ENCODE results near the gene OVCH2. TPM values are rescaled to one million over a fixed set of nuclear protein-coding genes. Genes with fewer than 3 reads are reported as not detected.

OVCH2 gene
- total and polyA plus RNA-seq, 10 of the 15 experiments (the other 5 are each of a cell fraction or from before 2014, with no cell fraction given) = not detected

DNA sequence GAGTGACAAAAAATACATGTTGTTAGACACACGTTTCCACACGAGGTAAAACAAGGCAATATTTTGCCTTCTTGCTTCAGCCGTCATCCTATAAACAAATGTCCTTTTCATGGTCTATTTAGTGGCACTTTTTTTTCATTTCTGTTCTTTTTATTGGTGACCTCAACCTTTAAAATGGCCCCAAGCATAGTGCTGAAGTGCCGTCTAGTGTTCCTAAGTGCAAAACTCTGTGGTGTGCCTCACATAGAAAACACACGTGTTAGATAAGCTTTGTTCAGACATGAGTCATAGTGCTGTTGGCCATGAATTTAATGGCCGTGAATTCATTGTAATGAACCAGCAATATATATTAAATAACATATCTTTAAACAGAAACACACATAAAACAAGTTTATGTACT lies 15.6 kb downstream of the OVCH2 start (continued):
- no peak for TF ChIP-seq REST (IDR thresholded peaks at IDR 0.05; ENCODE audit: low read depth, low read length)

DNA sequence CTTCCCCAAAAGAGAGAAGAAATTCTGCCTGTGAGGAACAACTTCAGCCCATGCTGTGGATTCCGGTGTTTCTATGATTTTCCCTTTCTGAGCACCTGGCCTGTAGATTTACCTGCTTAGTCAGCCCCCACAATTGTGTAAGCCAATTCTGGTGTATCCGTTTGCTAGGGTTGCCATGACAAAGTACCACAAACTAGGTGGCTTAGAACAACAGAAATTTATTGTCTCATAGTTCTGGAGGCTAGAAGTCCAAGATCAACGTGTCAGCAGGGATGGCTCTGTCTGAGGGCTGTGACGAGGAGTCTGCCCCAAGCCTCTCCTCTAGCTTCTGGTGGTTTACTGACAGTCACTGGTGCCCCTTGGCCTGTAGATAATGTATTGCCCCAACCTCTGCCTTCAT lies 17.0 kb downstream of the OVCH2 start:
- H3K9me3 ChIP-seq (replicated peaks; ENCODE audit: control insufficient read depth, insufficient read depth, low read length) = no peaks in the 10 kb centered on the region
- intact Hi-C loops (cut with micrococcal nuclease; ENCODE audit: unreplicated experiment) (loop anchor here (5.0 kb wide), 2 partner anchors 177 to 877 kb away; partner anchors contain the start of gene PPFIBP2), in situ Hi-C loops (cut with MboI) (no loop called here)
- H3K4me2 ChIP-seq (ENCODE audit: control insufficient read depth, insufficient read depth) = no peak overlapping the region
- peaks cover 0 to 5% of the 10 kb centered on the region in 2 experiments; a peak in 2 of 4 replicates for H3K27me3 ChIP-seq (replicated peaks in 1 of 2; ENCODE audit: control insufficient read depth in 2 of 2, insufficient read depth in 2 of 2, low read length in 1 of 2)
- ATAC-seq = no peak
- no peaks in the 10 kb centered on the region for H3K36me3 ChIP-seq (ENCODE audit: control insufficient read depth in 2 of 2, insufficient read depth in 2 of 2, low read length in 1 of 2)
- RAD21 ChIA-PET (ENCODE audit: unreplicated experiment) = interaction anchor here (1.2 kb wide), 1 partner anchor 591 kb away, joined by 4 read pairs; no protein-coding TSS in a partner anchor
- no peak overlapping the region for H2AFZ ChIP-seq (ENCODE audit: control insufficient read depth, low read depth, low read length)
- no peaks in the 10 kb centered on the region for H4K20me1 ChIP-seq (ENCODE audit: control insufficient read depth, insufficient read depth)
- SMC1A ChIA-PET (ENCODE audit: uncharacterized antibody, unreplicated experiment) = interaction anchor here (0.8 to 1.6 kb wide), 6 partner anchors 24 to 596 kb away, joined by 3 to 4 read pairs (median 3); no protein-coding TSS in a partner anchor
- no peak overlapping the region for H3K9ac ChIP-seq (ENCODE audit: control insufficient read depth, insufficient read depth, low read length)
- 31% methylated on average over 4 of the region's 4 CpGs for WGBS (ENCODE audit: insufficient coverage, insufficient replicate concordance, low lambda C conversion rate, missing lambda C conversion rate)
- TF ChIP-seq FOXK2 (IDR thresholded peaks at IDR 0.05) (no peak), POLR2A (IDR thresholded peaks at IDR 0.05; ENCODE audit: low read depth, low read length) (no peak), CBX3 (IDR thresholded peaks at IDR 0.05; ENCODE audit: borderline replicate concordance, low read depth) (no peak), EED (IDR thresholded peaks at IDR 0.05; ENCODE audit: low read depth) (no peak), IKZF2 (IDR thresholded peaks at IDR 0.05) (no peak), EZH2 (IDR thresholded peaks at IDR 0.05; ENCODE audit: borderline replicate concordance, control insufficient read depth, low read depth, low read length) (no peak), WRNIP1 (IDR thresholded peaks at IDR 0.05; ENCODE audit: borderline replicate concordance, low read depth, low read length) (no peak)
- TF ChIP-seq, protein P1, sequence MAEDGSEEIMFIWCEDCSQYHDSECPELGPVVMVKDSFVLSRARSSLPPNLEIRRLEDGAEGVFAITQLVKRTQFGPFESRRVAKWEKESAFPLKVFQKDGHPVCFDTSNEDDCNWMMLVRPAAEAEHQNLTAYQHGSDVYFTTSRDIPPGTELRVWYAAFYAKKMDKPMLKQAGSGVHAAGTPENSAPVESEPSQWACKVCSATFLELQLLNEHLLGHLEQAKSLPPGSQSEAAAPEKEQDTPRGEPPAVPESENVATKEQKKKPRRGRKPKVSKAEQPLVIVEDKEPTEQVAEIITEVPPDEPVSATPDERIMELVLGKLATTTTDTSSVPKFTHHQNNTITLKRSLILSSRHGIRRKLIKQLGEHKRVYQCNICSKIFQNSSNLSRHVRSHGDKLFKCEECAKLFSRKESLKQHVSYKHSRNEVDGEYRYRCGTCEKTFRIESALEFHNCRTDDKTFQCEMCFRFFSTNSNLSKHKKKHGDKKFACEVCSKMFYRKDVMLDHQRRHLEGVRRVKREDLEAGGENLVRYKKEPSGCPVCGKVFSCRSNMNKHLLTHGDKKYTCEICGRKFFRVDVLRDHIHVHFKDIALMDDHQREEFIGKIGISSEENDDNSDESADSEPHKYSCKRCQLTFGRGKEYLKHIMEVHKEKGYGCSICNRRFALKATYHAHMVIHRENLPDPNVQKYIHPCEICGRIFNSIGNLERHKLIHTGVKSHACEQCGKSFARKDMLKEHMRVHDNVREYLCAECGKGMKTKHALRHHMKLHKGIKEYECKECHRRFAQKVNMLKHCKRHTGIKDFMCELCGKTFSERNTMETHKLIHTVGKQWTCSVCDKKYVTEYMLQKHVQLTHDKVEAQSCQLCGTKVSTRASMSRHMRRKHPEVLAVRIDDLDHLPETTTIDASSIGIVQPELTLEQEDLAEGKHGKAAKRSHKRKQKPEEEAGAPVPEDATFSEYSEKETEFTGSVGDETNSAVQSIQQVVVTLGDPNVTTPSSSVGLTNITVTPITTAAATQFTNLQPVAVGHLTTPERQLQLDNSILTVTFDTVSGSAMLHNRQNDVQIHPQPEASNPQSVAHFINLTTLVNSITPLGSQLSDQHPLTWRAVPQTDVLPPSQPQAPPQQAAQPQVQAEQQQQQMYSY (CRISPR knock-in tag; IDR thresholded peaks at IDR 0.05) = no peak
- H3K27ac ChIP-seq (ENCODE audit: control insufficient read depth, insufficient read depth) = no peak overlapping the region
- BruUV-seq (replicated peaks) = no TSS peak
- no peak overlapping the region for H3K4me3 ChIP-seq
- no peak for DNase-seq (ENCODE audit: low read depth, low spot score)
- CTCF ChIA-PET = interaction anchor here (0.7 to 5.4 kb wide), 14 partner anchors 8 to 592 kb away, joined by 3 to 30 read pairs (median 5); partner anchors contain the start of genes CYB5R2 and PPFIBP2
- H3K4me1 ChIP-seq (ENCODE audit: control insufficient read depth, insufficient read depth, low read length) = no peaks in the 10 kb centered on the region
- no peaks in the 10 kb centered on the region for H3K79me2 ChIP-seq (ENCODE audit: control insufficient read depth, insufficient read depth, low read length)
- POLR2A ChIA-PET = no interaction called here
- no peak for FAIRE-seq
